GM19238 (cell line): ENCODE results near the gene ATP6V0A4.
"Not testable (repeated sequence)": the region's sequence is repeated elsewhere in the genome, so short reads cannot be mapped to it uniquely, and the experiment has no call there.

Experiments used
- DNase-seq: peaks from one replicate; pipeline ENCODE4 v3.0.0; 2011; ENCODE audit warnings: low spot score; ENCODE audit not compliant: insufficient read length

Gene ATP6V0A4

DNA sequence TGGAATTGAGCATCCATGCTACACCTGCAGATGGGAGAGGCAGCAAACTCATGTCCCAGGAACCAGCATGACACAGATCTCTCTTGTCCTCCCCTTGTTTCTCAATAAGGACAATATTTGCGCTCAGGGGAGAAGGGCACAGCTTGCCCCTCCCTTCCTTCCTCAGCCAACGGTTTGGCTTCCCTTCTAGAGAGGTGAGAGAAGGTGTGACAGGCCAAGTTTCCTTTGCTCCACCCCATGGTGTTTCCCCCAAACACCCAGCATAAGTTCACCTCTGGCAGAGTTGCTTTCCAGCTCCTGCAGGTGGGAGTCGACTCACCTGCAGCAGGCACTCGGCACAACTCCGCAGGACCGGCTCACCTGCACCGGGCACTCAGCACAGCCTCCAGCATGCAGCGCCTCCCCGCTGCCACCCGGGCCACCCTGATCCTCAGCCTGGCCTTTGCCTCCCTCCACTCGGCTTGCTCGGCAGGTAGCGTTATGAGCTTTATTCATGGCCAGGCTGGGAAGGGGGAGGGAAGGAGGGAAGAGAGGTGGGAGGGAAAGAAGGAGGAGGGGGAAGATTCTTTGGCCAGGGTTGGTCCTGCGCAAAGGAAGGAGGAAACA lies at the start of gene ATP6V0A4, which contains the start of gene TMEM213:
TSS of gene ATP6V0A4 (minus strand) at position 482 of the 606 bp plus-strand sequence. CDS start 26,949 bp downstream, outside the sequence.
TSS of gene TMEM213 (plus strand) at position 280 of the 606 bp plus-strand sequence. CDS start at position 391, 111 bp downstream.
- no peak for DNase-seq

DNA sequence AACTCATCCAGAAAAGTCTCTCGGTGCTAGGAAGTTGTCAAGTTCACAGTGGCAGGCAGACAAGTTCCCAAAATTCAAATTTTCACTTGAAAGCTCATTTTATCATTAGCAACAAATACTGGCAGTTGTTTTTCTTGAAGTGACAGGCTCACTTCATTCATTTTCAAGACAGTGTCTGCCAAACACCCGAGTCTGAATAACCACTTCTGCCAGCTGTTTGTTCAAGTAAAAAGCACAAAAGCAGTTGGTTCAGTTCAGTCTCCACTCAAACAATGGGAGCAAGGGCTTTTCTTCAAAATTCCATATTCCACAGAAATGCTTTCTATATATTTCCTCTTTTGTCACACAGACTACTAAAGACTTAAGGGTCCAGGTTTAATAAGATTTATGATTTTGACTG lies 47.7 kb upstream of the ATP6V0A4 start:
- DNase-seq: no peak

GRCh38 chr7:138843632-138844580 lies 45.9 kb upstream of the ATP6V0A4 start:
- DNase-seq: no peak

DNA sequence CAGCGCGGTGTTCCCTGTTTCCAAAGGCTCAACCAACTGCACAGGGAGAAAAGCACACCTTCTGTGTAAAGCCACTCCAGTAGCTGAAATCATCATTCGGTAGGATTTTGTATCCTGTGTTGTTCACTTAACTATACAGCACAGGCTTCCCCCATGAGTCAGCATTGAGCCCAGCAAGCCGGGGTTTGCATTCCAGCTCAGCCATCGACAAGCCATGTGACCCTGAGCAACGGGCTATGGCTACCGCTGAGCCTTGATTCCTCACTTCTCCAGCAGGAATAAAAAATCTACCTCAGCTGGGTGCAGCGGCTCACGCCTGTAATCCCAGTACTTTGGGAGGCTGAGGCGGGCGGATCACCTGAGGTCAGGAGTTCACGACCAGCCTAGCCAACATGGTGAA lies 44.1 kb upstream of the ATP6V0A4 start:
- DNase-seq: no peak

- DNase-seq: no peak
These were observed 40.2 kb upstream of the ATP6V0A4 start for GRCh38 chr7:138838166-138838565.

DNA sequence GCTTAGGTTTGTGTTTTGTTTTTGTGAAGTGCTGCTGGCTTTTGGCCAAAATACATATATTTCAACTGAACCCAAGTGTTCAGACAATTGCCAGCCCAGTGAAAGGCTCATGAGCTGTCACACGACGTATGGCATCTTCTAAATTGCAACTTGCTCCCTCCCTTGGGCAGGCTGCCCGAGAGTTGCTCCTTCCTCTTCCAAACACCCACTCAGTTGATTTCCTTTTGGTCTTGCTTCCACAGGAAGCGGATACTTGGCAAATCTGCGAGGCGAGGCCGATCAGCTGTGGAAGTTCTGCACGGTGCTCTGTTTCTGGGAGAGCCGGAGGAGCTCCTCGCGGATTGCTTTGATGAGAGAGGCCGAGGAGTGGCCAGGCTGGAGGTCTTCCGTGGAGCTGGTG lies 39.6 kb upstream of the ATP6V0A4 start:
- no peak for DNase-seq

DNA sequence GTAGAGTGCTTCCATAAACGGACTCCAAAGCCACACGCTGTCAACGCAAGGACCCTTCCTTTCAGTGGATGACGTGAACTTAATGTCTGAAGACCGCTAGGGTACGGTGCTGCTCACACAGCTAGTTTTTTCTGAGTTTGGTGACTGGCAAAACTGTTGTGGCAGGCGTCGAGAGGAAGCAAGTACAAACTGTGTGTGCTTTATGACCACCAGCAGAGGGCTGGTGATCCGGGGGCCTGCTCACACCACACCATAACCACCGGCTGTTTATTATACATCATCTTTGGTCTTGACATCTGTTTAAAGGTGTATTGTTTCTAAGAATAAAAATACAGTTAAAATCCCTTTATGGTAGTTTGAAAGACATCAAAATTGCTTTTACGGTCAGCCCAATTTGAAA lies 37.1 kb upstream of the ATP6V0A4 start:
- DNase-seq: no peak

DNA sequence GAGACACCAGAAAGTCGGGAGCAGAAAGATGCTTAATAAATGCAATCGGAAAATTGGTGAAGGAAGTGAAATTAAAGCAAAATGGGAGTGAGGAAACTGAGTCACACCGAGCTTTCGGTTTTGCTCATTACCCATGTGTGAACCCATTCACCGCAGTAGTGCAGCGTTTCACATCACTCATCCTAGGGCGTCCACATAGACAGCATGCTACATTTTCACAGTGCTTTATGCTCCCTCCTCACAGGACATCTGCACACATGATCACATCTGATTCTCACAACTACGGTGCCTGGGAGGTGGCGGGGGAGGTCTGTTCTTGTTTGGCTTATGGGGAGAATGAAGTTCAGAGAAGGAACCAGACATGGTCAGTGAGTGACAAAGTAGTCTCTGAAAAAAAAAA lies 36.6 kb upstream of the ATP6V0A4 start:
- DNase-seq: no peak

DNA sequence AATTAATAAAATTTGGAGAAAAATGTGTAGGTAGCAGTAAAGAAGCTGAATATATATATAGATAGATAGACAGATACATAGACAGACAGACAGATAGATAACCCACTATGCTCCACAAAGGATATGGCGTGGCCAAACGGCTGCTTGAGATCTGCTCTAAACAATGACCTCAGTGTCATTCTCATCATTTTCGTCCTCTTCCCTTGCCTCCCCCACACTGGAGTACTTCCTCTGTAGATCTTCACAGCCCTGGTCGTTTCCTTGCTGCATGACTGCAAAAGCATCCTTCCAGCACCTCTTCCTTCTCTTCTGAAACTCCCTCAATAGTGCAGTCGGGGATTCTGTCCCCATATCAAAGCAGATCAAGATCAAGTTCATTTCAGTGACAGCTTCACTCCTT lies 35.6 kb upstream of the ATP6V0A4 start:
- DNase-seq: no peak

DNA sequence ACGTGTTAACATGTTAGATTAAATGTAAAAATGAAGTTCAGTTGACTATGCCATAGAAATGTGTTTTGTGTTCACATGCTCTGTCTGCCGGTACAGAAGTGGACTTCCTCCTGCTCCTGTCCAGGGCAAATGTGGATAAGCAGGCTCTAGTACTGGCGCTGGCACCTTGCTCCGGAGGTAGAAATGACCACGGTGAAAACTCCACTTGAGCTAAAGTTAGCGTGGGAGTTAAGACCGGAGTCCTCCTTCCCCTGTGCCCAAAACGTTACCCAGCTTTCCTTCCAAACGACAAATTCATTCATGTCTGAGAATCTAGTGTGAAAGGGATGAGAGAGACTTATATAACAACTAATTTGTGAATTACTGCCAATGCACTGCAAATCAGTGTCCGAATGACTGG lies 35.0 kb upstream of the ATP6V0A4 start:
- no peak for DNase-seq

- DNase-seq: no peak
These were observed 31.3 kb upstream of the ATP6V0A4 start for GRCh38 chr7:138829335-138829734.

- DNase-seq: no peak
These were observed 30.3 kb upstream of the ATP6V0A4 start for GRCh38 chr7:138828302-138828701.

DNA sequence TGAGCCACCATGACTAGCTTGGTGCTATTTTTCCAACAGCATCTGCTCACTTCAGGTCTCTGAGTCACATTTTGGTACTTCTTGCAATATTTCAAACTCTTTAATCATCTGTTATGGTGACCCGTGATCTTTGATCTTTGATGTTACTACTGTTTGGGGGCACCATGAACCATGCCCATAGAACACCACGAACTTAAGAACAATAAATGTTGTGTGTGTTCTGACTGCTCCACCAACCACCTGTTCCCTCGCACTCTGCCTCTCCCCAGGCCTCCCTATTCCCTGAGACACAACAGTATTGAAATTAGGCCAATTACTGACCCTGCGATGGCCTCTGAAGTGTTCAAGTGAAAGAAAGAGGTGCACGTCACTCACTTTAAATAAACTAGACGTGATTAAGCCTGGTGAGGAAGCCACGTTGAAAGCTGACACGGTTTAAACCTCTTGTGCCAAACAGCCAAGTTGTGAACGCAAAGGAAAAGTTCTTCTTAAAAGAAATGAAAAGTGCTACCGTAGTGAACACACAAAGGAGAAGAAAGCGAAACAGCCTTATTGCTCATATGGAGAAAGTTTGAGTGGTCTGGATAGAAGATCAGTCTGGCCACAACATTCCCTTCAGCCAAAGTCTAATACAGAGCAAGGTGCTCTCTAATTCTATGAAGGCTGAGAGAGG lies 27.2 kb upstream of the ATP6V0A4 start:
- no peak for DNase-seq

- DNase-seq: no peak
These were observed 25.0 kb upstream of the ATP6V0A4 start for GRCh38 chr7:138822867-138823535.

DNA sequence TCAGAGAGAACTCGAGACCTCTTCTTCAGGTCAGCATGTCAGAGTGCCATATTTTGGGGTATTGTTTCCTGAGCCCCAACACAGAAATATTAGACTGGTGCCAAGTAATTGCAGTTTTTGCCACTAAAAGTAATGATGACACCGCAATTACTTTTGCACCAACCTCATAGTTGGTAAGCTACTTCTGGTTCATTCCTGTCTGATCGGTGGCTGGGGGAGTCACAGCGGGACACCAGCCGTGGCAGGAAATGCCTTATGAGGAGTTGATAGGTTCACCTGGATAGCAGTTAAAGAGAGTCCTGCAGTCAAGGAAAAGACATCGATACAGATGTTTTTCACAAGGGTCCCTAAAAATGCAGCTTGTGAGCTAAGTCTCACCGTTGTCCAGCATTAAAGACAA lies 23.9 kb upstream of the ATP6V0A4 start:
- no peak for DNase-seq

- DNase-seq: no peak
These were observed 21.6 kb upstream of the ATP6V0A4 start for GRCh38 chr7:138819625-138820024.

GRCh38 chr7:138816650-138817049 lies 18.7 kb upstream of the ATP6V0A4 start:
- DNase-seq: no peak

- no peak for DNase-seq
These were observed 16.9 kb upstream of the ATP6V0A4 start for GRCh38 chr7:138814816-138815332.

- DNase-seq: no peak
These were observed 15.9 kb upstream of the ATP6V0A4 start for GRCh38 chr7:138813945-138814344.

GRCh38 chr7:138811327-138811726 lies 13.3 kb upstream of the ATP6V0A4 start:
- not testable (repeated sequence) for DNase-seq

GRCh38 chr7:138809346-138809745 lies 11.3 kb upstream of the ATP6V0A4 start:
- no peak for DNase-seq
